Measurements from ENCODE around the gene SHCBP1L.

SHCBP1L gene

DNA sequence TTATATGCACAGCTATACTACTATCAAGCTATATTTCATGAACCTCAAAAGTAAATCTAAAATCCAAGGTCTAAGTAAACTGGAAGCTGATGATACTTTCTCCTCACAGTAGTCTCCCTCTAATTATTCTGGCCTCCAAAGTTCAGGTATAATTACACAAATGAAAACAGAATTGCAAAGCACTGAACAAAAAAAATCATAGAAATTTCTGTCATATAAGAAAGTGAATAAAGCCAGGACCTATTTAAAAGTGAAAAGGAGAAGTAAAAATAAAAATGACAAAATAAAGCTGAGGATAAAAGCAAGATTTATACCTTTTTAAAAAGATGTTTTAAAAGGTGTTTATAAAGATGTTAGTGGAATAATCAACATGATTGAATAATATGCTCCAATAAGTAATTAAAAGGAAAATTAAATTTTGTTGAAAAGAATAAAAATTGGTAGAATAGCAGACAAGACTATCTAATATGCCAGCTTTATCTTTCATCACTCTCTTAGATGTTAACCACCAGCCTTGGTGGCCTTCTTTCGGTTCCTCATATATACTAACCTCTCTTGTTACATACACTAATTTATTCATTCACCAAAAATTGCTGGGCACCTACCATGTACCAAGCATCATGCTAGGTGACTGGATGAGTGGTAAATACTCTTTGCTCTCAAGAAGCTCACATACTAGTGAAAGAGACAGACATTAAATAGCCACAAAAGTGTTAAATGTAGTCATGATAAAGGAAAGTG lies 25.1 kb downstream of the SHCBP1L start:
- Histone ChIP-seq H3K27me3 (ENCODE audit: insufficient read depth, poor library complexity, severe bottlenecking) (no peaks in the 10 kb centered on the region), H3K27ac (replicated peaks) (no peak overlapping the region), H3K4me3 (replicated peaks; ENCODE audit: insufficient read depth, low read length) (no peak overlapping the region)
- TF ChIP-seq REST (IDR thresholded peaks at IDR 0.05; ENCODE audit: insufficient replicate concordance, low read depth) (no peak), GABPA (IDR thresholded peaks at IDR 0.05; ENCODE audit: low read depth) (no peak), SPI1 (IDR thresholded peaks at IDR 0.05; ENCODE audit: borderline replicate concordance, low read depth) (no peak), POLR2AphosphoS5 (IDR thresholded peaks at IDR 0.05; ENCODE audit: low read depth) (no peak), CTCF (IDR thresholded peaks at IDR 0.05; ENCODE audit: insufficient read depth, low read length) (no peak)
- DNase-seq (ENCODE audit: low read depth in 1 of 2, low spot score in 1 of 2), result no peak

DNA sequence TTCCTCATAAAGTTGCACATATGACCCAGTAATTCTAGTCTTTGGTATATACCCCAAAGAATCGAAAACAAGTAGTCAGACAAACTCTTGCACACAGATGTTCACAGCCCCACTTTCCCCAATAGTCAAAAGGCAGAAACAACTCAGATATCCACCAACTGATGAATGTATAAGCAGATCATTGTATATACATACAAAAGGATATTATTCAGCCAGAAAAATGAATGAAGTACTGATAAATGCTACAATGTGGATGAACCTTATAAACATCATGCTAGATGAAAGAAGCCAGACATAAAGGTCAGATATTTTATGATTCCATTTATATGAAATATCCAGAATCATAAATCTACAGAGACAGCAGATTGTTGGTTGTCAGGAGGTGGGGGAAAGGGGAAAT lies 27.3 kb downstream of the SHCBP1L start:
- TF ChIP-seq SPI1 (IDR thresholded peaks at IDR 0.05; ENCODE audit: borderline replicate concordance, low read depth) (no peak), CTCF (IDR thresholded peaks at IDR 0.05; ENCODE audit: insufficient read depth, low read length) (no peak), POLR2AphosphoS5 (IDR thresholded peaks at IDR 0.05; ENCODE audit: low read depth) (no peak)
- DNase-seq (ENCODE audit: low read depth in 1 of 2, low spot score in 1 of 2), result no peak
- Histone ChIP-seq H3K27ac (replicated peaks) (no peak overlapping the region), H3K4me3 (replicated peaks; ENCODE audit: insufficient read depth, low read length) (no peak overlapping the region), H3K27me3 (ENCODE audit: insufficient read depth, poor library complexity, severe bottlenecking) (no peaks in the 10 kb centered on the region)

- DNase-seq (ENCODE audit: low read depth in 1 of 2, low spot score in 1 of 2), result no peak
- H3K27me3 ChIP-seq (ENCODE audit: insufficient read depth, poor library complexity, severe bottlenecking), result no peaks in the 10 kb centered on the region
- TF ChIP-seq GABPA (IDR thresholded peaks at IDR 0.05; ENCODE audit: low read depth) (no peak), POLR2AphosphoS5 (IDR thresholded peaks at IDR 0.05; ENCODE audit: low read depth) (no peak), REST (IDR thresholded peaks at IDR 0.05; ENCODE audit: insufficient replicate concordance, low read depth) (no peak), CTCF (IDR thresholded peaks at IDR 0.05; ENCODE audit: insufficient read depth, low read length) (no peak), SPI1 (IDR thresholded peaks at IDR 0.05; ENCODE audit: borderline replicate concordance, low read depth) (no peak)
- no peak overlapping the region for H3K27ac ChIP-seq (replicated peaks)
- no peak overlapping the region for H3K4me3 ChIP-seq (replicated peaks; ENCODE audit: insufficient read depth, low read length)
Observed at GRCh38 chr1:182917378-182917777, 35.6 kb downstream of the SHCBP1L start.

GRCh38 chr1:182913401-182913800 lies 39.6 kb downstream of the SHCBP1L start:
- no peak overlapping the region for H3K4me3 ChIP-seq (replicated peaks; ENCODE audit: insufficient read depth, low read length)
- no peak for DNase-seq (ENCODE audit: low read depth in 1 of 2, low spot score in 1 of 2)
- no peak for TF ChIP-seq SPI1 (IDR thresholded peaks at IDR 0.05; ENCODE audit: borderline replicate concordance, low read depth)
- no peak for TF ChIP-seq POLR2AphosphoS5 (IDR thresholded peaks at IDR 0.05; ENCODE audit: low read depth)
- TF ChIP-seq CTCF (IDR thresholded peaks at IDR 0.05; ENCODE audit: insufficient read depth, low read length), result no peak
- no peaks in the 10 kb centered on the region for H3K27me3 ChIP-seq (ENCODE audit: insufficient read depth, poor library complexity, severe bottlenecking)
- H3K27ac ChIP-seq (replicated peaks), result no peak overlapping the region

Data from HL-60 (cell line).